Right lobe of liver (tissue), 4 donors: ENCODE measurements around the gene TLE3.

ENCODE experiments used
- POLR2A ChIP-seq: fragments of 450-650 bp; IDR thresholded peaks from one replicate; pipeline ENCODE4 v1.6.1; 2017; ENCODE audit warnings: antibody characterized with exemption, mild to moderate bottlenecking
- TF ChIP-seq, protein P1 (sequence below), 4 donors: fragments of 200-600 bp in 3 of 4; fragments of 450-650 bp in 1 of 4; IDR thresholded peaks; one replicate each; pipeline versions ENCODE4 v1.5.1 to v1.8.0; 2016 to 2022; ENCODE audit warnings: antibody characterized with exemption in 4 of 4, mild to moderate bottlenecking in 2 of 4
- donor health status: DM: no; HTN: no; CAD: no.
- donor health status: DM: no; HTN: no; CAD: no.
- donor health status: DM: no; HTN: yes; CAD: no.

DNA sequence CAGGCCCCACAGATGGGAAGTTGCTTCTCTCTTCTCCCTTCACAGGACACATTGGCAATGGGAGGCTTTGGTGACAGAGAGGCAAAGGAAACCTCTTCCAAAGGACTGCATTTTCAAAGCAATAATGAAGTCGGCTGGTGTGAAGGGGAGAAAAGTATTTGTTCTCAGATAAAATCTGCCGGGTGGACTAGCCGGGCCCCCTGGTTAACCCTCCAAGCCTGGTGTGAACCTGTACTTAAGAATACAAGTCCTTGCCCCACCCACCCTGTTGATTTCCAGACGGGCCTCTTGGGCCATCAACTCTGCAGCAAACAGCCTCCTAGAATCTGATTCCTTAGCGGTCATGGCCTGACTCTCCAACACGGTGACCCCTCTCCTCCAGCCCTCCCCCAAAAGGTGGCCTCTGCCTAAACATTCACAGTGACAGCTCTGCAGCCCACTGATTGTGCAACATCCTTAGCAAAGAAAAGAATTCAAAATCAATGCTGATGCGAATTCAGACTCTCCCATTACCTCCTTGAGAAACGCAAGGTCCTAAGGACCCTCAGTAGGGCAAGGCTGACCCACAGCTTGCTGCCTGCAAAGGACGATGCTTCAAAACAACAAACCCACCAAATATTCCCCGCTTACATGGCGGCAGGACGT is 9.9 kb downstream of the TLE3 start:
- TF ChIP-seq, protein P1, sequence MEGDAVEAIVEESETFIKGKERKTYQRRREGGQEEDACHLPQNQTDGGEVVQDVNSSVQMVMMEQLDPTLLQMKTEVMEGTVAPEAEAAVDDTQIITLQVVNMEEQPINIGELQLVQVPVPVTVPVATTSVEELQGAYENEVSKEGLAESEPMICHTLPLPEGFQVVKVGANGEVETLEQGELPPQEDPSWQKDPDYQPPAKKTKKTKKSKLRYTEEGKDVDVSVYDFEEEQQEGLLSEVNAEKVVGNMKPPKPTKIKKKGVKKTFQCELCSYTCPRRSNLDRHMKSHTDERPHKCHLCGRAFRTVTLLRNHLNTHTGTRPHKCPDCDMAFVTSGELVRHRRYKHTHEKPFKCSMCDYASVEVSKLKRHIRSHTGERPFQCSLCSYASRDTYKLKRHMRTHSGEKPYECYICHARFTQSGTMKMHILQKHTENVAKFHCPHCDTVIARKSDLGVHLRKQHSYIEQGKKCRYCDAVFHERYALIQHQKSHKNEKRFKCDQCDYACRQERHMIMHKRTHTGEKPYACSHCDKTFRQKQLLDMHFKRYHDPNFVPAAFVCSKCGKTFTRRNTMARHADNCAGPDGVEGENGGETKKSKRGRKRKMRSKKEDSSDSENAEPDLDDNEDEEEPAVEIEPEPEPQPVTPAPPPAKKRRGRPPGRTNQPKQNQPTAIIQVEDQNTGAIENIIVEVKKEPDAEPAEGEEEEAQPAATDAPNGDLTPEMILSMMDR (IDR thresholded peaks at IDR 0.05): no peak
- TF ChIP-seq POLR2A: no peak
